GM21723 (cell line): ENCODE results near the gene ACOX1.

Experiments
- ATAC-seq: cut with Tn5 transposase; IDR thresholded peaks from one replicate; pipeline ENCODE4 v1.9.1; 2021; ENCODE audit warnings: mild to moderate bottlenecking, moderate library complexity; ENCODE audit not compliant: unreplicated experiment

The ACOX1 gene

GRCh38 chr17:75893305-75894048 is 85.5 kb downstream of the ACOX1 start:
- no peak for ATAC-seq

DNA sequence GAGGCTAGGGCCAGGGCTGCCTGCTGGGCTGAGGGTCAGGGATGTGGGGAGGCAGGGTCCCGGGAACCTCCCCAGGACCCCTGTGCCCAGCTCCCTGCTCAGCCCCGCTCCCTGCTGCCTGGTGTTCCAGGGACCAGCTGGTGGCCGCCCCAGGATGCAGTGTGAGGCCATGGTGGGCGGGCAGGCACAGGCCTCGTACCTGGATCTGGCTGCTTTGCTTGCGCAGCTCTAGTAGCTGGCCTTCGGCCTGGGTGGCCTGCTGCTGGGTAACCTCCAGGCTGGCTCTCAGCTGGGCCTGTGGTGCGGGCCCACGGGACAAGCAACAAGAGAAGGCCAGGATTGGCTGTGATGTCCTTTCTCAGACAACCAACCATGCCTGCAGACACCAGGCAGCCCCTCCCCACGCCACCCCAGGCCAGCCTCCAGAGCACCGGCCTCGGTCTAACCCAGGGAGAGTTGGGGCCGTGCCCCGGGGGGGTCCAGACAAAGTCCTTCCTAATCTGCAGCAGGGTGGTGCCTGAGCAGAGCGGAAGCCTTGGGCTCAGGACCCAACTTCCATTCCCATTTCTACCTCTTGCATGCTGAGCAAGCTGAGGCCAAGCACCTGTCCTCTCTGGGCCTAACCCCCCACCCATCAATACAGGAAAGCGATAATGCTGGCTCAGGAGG is 86.3 kb downstream of the ACOX1 start:
- no peak for ATAC-seq

GRCh38 chr17:75891605-75892555 is 87.1 kb downstream of the ACOX1 start:
- ATAC-seq: no peak
